IgD-negative memory B cell (primary cell): Measurements from ENCODE around the gene HOXD10. TPM values are rescaled to one million over a fixed set of nuclear protein-coding genes. Genes with fewer than 3 reads are reported as not detected.

Source experiments
- H3K27ac Mint-ChIP-seq, 3 donors: one replicate each; pipeline ENCODE4 v1.8.0; 2020 to 2022; ENCODE audit warnings: mild to moderate bottlenecking in 3 of 3, mixed read lengths in 3 of 3, moderate library complexity in 1 of 3
- H3K27me3 Mint-ChIP-seq: one replicate; pipeline ENCODE4 v1.8.0; 2021; ENCODE audit warnings: mixed read lengths
- H3K36me3 Mint-ChIP-seq: one replicate; pipeline ENCODE4 v1.8.0; 2020; ENCODE audit warnings: mild to moderate bottlenecking, mixed read lengths
- H3K4me1 Mint-ChIP-seq, 3 donors: one replicate each; pipeline ENCODE4 v1.8.0; 2020 to 2022; ENCODE audit warnings: mixed read lengths in 3 of 3, mild to moderate bottlenecking in 1 of 3
- H3K4me3 Mint-ChIP-seq, 4 donors: one replicate each; pipeline ENCODE4 v1.8.0; 2020 to 2022; ENCODE audit warnings: mild to moderate bottlenecking in 4 of 4, mixed read lengths in 4 of 4, moderate library complexity in 3 of 4
- H3K9me3 Mint-ChIP-seq, 3 donors: one replicate each; pipeline ENCODE4 v1.8.0; 2020 to 2021; ENCODE audit warnings: mixed read lengths in 3 of 3, mild to moderate bottlenecking in 1 of 3
- polyA plus RNA-seq: library from polyadenylated mRNA; unstranded; fragments of 300-500 nt; fragmentation: Illumina TruSeq; gene quantifications from one replicate; pipeline ENCODE4 v1.2.3, GENCODE V29; 2021

HOXD10 gene
- polyA plus RNA-seq, 1 donor from 2014 or later, result not detected

GRCh38 chr2:176088048-176088936 is 28.3 kb upstream of the HOXD10 start:
- peaks cover 0 to 11% (median 0%) of the 10 kb centered on the region in 3 donors for H3K9me3 Mint-ChIP-seq
- peak overlapping the region; percentile 18 to 88 (median 40) for H3K4me3 Mint-ChIP-seq
- H3K36me3 Mint-ChIP-seq, result peaks cover 2% of the 10 kb centered on the region
- peak overlapping the region; percentile 31 to 85 (median 83) for H3K27ac Mint-ChIP-seq
- H3K4me1 Mint-ChIP-seq, result peaks cover 5 to 10% (median 6%) of the 10 kb centered on the region in 3 donors
- H3K27me3 Mint-ChIP-seq, result peaks cover 73% of the 10 kb centered on the region

- Mint-ChIP-seq H3K27me3 (peaks cover 71% of the 10 kb centered on the region), H3K9me3 (peaks cover 0 to 19% (median 0%) of the 10 kb centered on the region in 3 donors), H3K4me3 (peak overlapping the region in 1 of 4 donors; percentile 36), H3K27ac (peak overlapping the region; percentile 4 to 84 (median 83)), H3K36me3 (peaks cover 2% of the 10 kb centered on the region), H3K4me1 (peaks cover 5 to 10% (median 6%) of the 10 kb centered on the region in 3 donors)
Measured at GRCh38 chr2:176088937-176089842, 27.4 kb upstream of the HOXD10 start.

- Mint-ChIP-seq H3K4me1 (peaks cover 5 to 10% (median 6%) of the 10 kb centered on the region in 3 donors), H3K27me3 (peaks cover 71% of the 10 kb centered on the region), H3K9me3 (peaks cover 0 to 21% (median 0%) of the 10 kb centered on the region in 3 donors), H3K4me3 (peak overlapping the region in 1 of 4 donors; percentile 45), H3K27ac (peak overlapping the region in 1 of 3 donors; percentile 83), H3K36me3 (peaks cover 2% of the 10 kb centered on the region)
Measured at GRCh38 chr2:176089843-176090395, 26.7 kb upstream of the HOXD10 start.

GRCh38 chr2:176090862-176091261 is 25.7 kb upstream of the HOXD10 start:
- Mint-ChIP-seq H3K27me3 (peaks cover 79% of the 10 kb centered on the region), H3K4me3 (peak overlapping the region in 1 of 4 donors; percentile 51), H3K27ac (peak overlapping the region; percentile 48 to 86 (median 83)), H3K9me3 (peaks cover 0 to 21% (median 1%) of the 10 kb centered on the region in 3 donors), H3K4me1 (peaks cover 5 to 15% (median 6%) of the 10 kb centered on the region in 3 donors), H3K36me3 (peaks cover 2% of the 10 kb centered on the region)

- H3K36me3 Mint-ChIP-seq, result peaks cover 2% of the 10 kb centered on the region
- peak overlapping the region; percentile 34 to 80 (median 62) for H3K4me3 Mint-ChIP-seq
- H3K27me3 Mint-ChIP-seq, result peaks cover 82% of the 10 kb centered on the region
- peak overlapping the region; percentile 83 to 92 (median 86) for H3K27ac Mint-ChIP-seq
- H3K4me1 Mint-ChIP-seq, result peaks cover 6 to 19% (median 10%) of the 10 kb centered on the region in 3 donors
- H3K9me3 Mint-ChIP-seq, result peaks cover 0 to 21% (median 1%) of the 10 kb centered on the region in 3 donors
Measured at GRCh38 chr2:176091329-176092258, 25.0 kb upstream of the HOXD10 start.

- H3K9me3 Mint-ChIP-seq, result peaks cover 0 to 18% (median 1%) of the 10 kb centered on the region in 3 donors
- no peaks in the 10 kb centered on the region for H3K36me3 Mint-ChIP-seq
- H3K27ac Mint-ChIP-seq, result peak within 1 kb of the TSS; percentile 86 to 92 (median 86)
- H3K27me3 Mint-ChIP-seq, result peaks cover 82% of the 10 kb centered on the region
- peaks cover 7 to 22% (median 16%) of the 10 kb centered on the region in 3 donors for H3K4me1 Mint-ChIP-seq
- peak within 1 kb of the TSS; percentile 34 to 80 (median 62) for H3K4me3 Mint-ChIP-seq
Measured at GRCh38 chr2:176092270-176093144, 24.1 kb upstream of the HOXD10 start, which contains the start of gene HOXD13. HOXD13 (plus strand) TSS chr2:176092721; CDS start chr2:176092891, 170 bp downstream.

- H3K4me1 Mint-ChIP-seq, result peaks cover 7 to 22% (median 19%) of the 10 kb centered on the region in 3 donors
- peak overlapping the region in 3 of 4 donors; percentile 23 to 67 (median 61) for H3K4me3 Mint-ChIP-seq
- peaks cover 82% of the 10 kb centered on the region for H3K27me3 Mint-ChIP-seq
- peaks cover 0 to 18% (median 1%) of the 10 kb centered on the region in 3 donors for H3K9me3 Mint-ChIP-seq
- H3K27ac Mint-ChIP-seq, result peak overlapping the region; percentile 86
- no peaks in the 10 kb centered on the region for H3K36me3 Mint-ChIP-seq
Measured at GRCh38 chr2:176093145-176093897, 23.3 kb upstream of the HOXD10 start.

GRCh38 chr2:176093898-176094249 is 22.7 kb upstream of the HOXD10 start:
- Mint-ChIP-seq H3K4me1 (peaks cover 7 to 22% (median 17%) of the 10 kb centered on the region in 3 donors), H3K27ac (peak overlapping the region; percentile 86)

GRCh38 chr2:176094349-176094748 is 22.2 kb upstream of the HOXD10 start:
- no peak overlapping the region for H3K4me3 Mint-ChIP-seq
- no peaks in the 10 kb centered on the region for H3K36me3 Mint-ChIP-seq
- peaks cover 7 to 22% (median 17%) of the 10 kb centered on the region in 3 donors for H3K4me1 Mint-ChIP-seq
- peaks cover 81% of the 10 kb centered on the region for H3K27me3 Mint-ChIP-seq
- peak overlapping the region; percentile 13 to 86 (median 86) for H3K27ac Mint-ChIP-seq
- peaks cover 0 to 18% (median 1%) of the 10 kb centered on the region in 3 donors for H3K9me3 Mint-ChIP-seq

More at GRCh38 chr2:176093898-176094249, 22.7 kb upstream of the HOXD10 start:
- H3K4me3 Mint-ChIP-seq, result peak overlapping the region in 3 of 4 donors; percentile 23 to 67 (median 61)
- H3K9me3 Mint-ChIP-seq, result peaks cover 0 to 18% (median 1%) of the 10 kb centered on the region in 3 donors
- peaks cover 81% of the 10 kb centered on the region for H3K27me3 Mint-ChIP-seq
- H3K36me3 Mint-ChIP-seq, result no peaks in the 10 kb centered on the region

- Mint-ChIP-seq H3K4me1 (peaks cover 7 to 22% (median 17%) of the 10 kb centered on the region in 3 donors), H3K4me3 (peak overlapping the region in 3 of 4 donors; percentile 13 to 47 (median 14)), H3K27me3 (peaks cover 77% of the 10 kb centered on the region), H3K9me3 (peaks cover 0 to 18% (median 1%) of the 10 kb centered on the region in 3 donors), H3K36me3 (no peaks in the 10 kb centered on the region), H3K27ac (peak overlapping the region in 1 of 3 donors; percentile 86)
Measured at GRCh38 chr2:176095421-176095820, 21.2 kb upstream of the HOXD10 start.

- H3K36me3 Mint-ChIP-seq, result peaks cover under 1% of the 10 kb centered on the region
- peaks cover 7 to 17% (median 17%) of the 10 kb centered on the region in 3 donors for H3K4me1 Mint-ChIP-seq
- peak overlapping the region in 1 of 3 donors; percentile 86 for H3K27ac Mint-ChIP-seq
- peaks cover 79% of the 10 kb centered on the region for H3K27me3 Mint-ChIP-seq
- peaks cover 0 to 20% (median 1%) of the 10 kb centered on the region in 3 donors for H3K9me3 Mint-ChIP-seq
- peak overlapping the region; percentile 15 to 93 (median 74) for H3K4me3 Mint-ChIP-seq
Measured at GRCh38 chr2:176096243-176096985, 20.2 kb upstream of the HOXD10 start.
